ENCODE data around the gene ZCCHC7.

- TF ChIP-seq CTCF (IDR thresholded peaks at IDR 0.05; ENCODE audit: low read depth, low read length) (no peak), EZH2phosphoT487 (IDR thresholded peaks at IDR 0.05; ENCODE audit: low read depth) (no peak)
Measured at GRCh38 chr9:37405350-37405749, 285.0 kb downstream of the ZCCHC7 start.

All from OCI-LY3 (cell line).